ENCODE measurements around the gene TIRAP. TPM values are rescaled to one million over a fixed set of nuclear protein-coding genes. Genes with fewer than 3 reads are reported as not detected.

Gene TIRAP
- total and polyA plus RNA-seq, 9 of the 15 experiments (the other 6 are each of a cell fraction or from before 2014, with no cell fraction given), result 0.60 to 8.7 (median 3.7) TPM

GRCh38 chr11:126277780-126278179, 5.1 kb upstream of the TIRAP start:
- Histone ChIP-seq H3K27ac (ENCODE audit: extremely low read depth, low read depth, low read length) (no peak overlapping the region), H3K9me3 (replicated peaks; ENCODE audit: control insufficient read depth, insufficient read depth, low read depth, low read length) (no peaks in the 10 kb centered on the region), H3K4me3 (no peak overlapping the region), H3K9ac (ENCODE audit: insufficient read depth in 1 of 2, low read depth in 2 of 2, low read length in 2 of 2) (0 out of 4 replicates have a peak overlapping the region, but pooled peaks of 1 of the 2 experiments have one; percentile 65), H3K4me1 (replicated peaks in 1 of 2; ENCODE audit: control insufficient read depth in 2 of 2, insufficient read depth in 2 of 2, low read length in 2 of 2) (peaks cover 8 to 11% of the 10 kb centered on the region in 2 experiments; a peak in 3 of 5 replicates), H3K27me3 (ENCODE audit: control insufficient read depth in 2 of 2, insufficient read depth in 2 of 2, low read length in 2 of 2) (no peaks in the 10 kb centered on the region), H3K79me2 (ENCODE audit: control insufficient read depth, insufficient read depth, low read length) (no peaks in the 10 kb centered on the region; the same call in 2 of the 3 replicates), H3K9me1 (ENCODE audit: control insufficient read depth, insufficient read depth, low read length) (no peaks in the 10 kb centered on the region), H3K36me3 (ENCODE audit: control insufficient read depth, insufficient read depth, low read length) (peaks cover 51% of the 10 kb centered on the region), H4K20me1 (replicated peaks; ENCODE audit: control insufficient read depth, insufficient read depth, low read length) (peaks cover 3% of the 10 kb centered on the region; the same call in 1 of the 2 replicates), H2AFZ (ENCODE audit: low read depth, low read length) (no peak overlapping the region), H3K4me2 (ENCODE audit: insufficient read depth, low read length) (no peak overlapping the region)
- POLR2A ChIA-PET, result interaction anchor here (1.5 kb wide), 1 partner anchor 8 kb away, joined by 5 read pairs; the partner anchor contains the start of genes FOXRED1 and SRPRA
- CTCF ChIA-PET (ENCODE audit: low intra/inter-chr PET ratio), result no interaction called here
- DNase-seq (ENCODE audit: extremely low read depth in 1 of 4, low spot score in 3 of 4), result no peak
- intact Hi-C loops (cut with micrococcal nuclease), result no loop called here
- ATAC-seq, result no peak
- in situ Hi-C loops (cut with MboI), result no loop called here
- FAIRE-seq, result no peak
- 87% methylated on average over 4 of the region's 4 CpGs for WGBS (ENCODE audit: insufficient coverage, low coverage, missing lambda C conversion rate)
- BruUV-seq (replicated peaks), result no TSS peak
- no peak for TF ChIP-seq ZKSCAN3 (CRISPR knock-in tag; IDR thresholded peaks at IDR 0.05)
- TF ChIP-seq GATAD2B (IDR thresholded peaks at IDR 0.05; ENCODE audit: borderline replicate concordance), result no peak
- TF ChIP-seq BRD9 (IDR thresholded peaks at IDR 0.05; ENCODE audit: low read depth, partially characterized antibody), result no peak
- no peak for TF ChIP-seq CHD7 (IDR thresholded peaks at IDR 0.05; ENCODE audit: low read depth, low read length)
- no peak for TF ChIP-seq E2F4 (CRISPR knock-in tag; IDR thresholded peaks at IDR 0.05; ENCODE audit: low read depth)
- no peak for TF ChIP-seq HDGF (IDR thresholded peaks at IDR 0.05)
- TF ChIP-seq TBL1XR1 (IDR thresholded peaks at IDR 0.05; ENCODE audit: low read length in 2 of 2), result no peak

All from K562 (cell line).